Neural cell (in vitro differentiated cells): ENCODE data around the gene CRTC3.

Source experiments
- EP300 ChIP-seq: fragments of 450-650 bp; conservative IDR thresholded peaks from 2 replicates; pipeline ENCODE4 v1.6.1; 2014; ENCODE audit warnings: antibody characterized with exemption, mild to moderate bottlenecking, moderate library complexity; ENCODE audit not compliant: poor library complexity, severe bottlenecking
- EZH2 ChIP-seq: fragments of 200-600, 300-800 bp; shearing (Covaris generic), sonication (generic); IDR thresholded peaks from 2 replicates; pipeline ENCODE4 v1.6.1; 2014; ENCODE audit warnings: antibody characterized with exemption, low read length, borderline replicate concordance, mild to moderate bottlenecking; ENCODE audit not compliant: insufficient read depth, poor library complexity, severe bottlenecking
- MXI1 ChIP-seq: fragments of 450-650 bp; conservative IDR thresholded peaks from 2 replicates; pipeline ENCODE4 v1.6.1; 2014; ENCODE audit warnings: antibody characterized with exemption, mild to moderate bottlenecking; ENCODE audit not compliant: poor library complexity, severe bottlenecking
- POLR2AphosphoS5 ChIP-seq: IDR thresholded peaks from 2 replicates; pipeline ENCODE4 v1.6.1; 2012
- RAD21 ChIP-seq: fragments of 450-650 bp; conservative IDR thresholded peaks from 2 replicates; pipeline ENCODE4 v1.6.1; 2014; ENCODE audit warnings: antibody characterized with exemption, mild to moderate bottlenecking, moderate library complexity
- SMC3 ChIP-seq: fragments of 450-650 bp; conservative IDR thresholded peaks from 2 replicates; pipeline ENCODE4 v1.6.1; 2014; ENCODE audit warnings: antibody characterized with exemption, mild to moderate bottlenecking, moderate library complexity; ENCODE audit not compliant: poor library complexity
- TAF1 ChIP-seq: IDR thresholded peaks from 2 replicates; pipeline ENCODE4 v1.6.1; 2012; ENCODE audit warnings: low read depth
- TF ChIP-seq, protein P1 (sequence below): fragments of 450-650 bp; IDR thresholded peaks from 2 replicates; pipeline ENCODE4 v1.5.1; 2014; ENCODE audit warnings: antibody characterized with exemption, mild to moderate bottlenecking, moderate library complexity; ENCODE audit not compliant: poor library complexity, severe bottlenecking
- TF ChIP-seq, protein P2 (sequence below): IDR thresholded peaks from 2 replicates; pipeline ENCODE4 v1.6.1; 2012; ENCODE audit warnings: borderline replicate concordance

DNA sequence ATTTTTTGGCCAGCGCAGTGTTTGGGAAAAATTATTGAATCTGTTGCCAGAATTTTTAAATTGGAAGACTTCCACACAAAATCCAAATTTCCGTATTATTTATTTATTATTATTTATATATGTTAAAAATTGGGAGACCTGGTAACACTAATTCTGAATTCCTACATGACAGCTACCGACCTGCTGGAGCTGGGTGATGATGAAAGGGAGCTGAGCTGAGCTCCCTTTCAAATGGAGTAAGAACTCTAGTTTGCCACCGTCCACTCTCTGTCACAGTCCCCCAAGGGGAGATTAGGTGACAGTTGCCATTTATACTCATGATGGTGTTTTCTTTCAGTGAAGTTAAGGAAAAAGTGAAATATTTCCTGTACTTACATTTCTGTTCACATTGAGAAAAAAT is 1.4 kb downstream of the CRTC3 start:
- no peak for TF ChIP-seq SMC3
- no peak for TF ChIP-seq TAF1
- TF ChIP-seq POLR2AphosphoS5 = no peak
- no peak for TF ChIP-seq EZH2
- TF ChIP-seq, protein P1, sequence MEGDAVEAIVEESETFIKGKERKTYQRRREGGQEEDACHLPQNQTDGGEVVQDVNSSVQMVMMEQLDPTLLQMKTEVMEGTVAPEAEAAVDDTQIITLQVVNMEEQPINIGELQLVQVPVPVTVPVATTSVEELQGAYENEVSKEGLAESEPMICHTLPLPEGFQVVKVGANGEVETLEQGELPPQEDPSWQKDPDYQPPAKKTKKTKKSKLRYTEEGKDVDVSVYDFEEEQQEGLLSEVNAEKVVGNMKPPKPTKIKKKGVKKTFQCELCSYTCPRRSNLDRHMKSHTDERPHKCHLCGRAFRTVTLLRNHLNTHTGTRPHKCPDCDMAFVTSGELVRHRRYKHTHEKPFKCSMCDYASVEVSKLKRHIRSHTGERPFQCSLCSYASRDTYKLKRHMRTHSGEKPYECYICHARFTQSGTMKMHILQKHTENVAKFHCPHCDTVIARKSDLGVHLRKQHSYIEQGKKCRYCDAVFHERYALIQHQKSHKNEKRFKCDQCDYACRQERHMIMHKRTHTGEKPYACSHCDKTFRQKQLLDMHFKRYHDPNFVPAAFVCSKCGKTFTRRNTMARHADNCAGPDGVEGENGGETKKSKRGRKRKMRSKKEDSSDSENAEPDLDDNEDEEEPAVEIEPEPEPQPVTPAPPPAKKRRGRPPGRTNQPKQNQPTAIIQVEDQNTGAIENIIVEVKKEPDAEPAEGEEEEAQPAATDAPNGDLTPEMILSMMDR = no peak
- TF ChIP-seq, protein P2, sequence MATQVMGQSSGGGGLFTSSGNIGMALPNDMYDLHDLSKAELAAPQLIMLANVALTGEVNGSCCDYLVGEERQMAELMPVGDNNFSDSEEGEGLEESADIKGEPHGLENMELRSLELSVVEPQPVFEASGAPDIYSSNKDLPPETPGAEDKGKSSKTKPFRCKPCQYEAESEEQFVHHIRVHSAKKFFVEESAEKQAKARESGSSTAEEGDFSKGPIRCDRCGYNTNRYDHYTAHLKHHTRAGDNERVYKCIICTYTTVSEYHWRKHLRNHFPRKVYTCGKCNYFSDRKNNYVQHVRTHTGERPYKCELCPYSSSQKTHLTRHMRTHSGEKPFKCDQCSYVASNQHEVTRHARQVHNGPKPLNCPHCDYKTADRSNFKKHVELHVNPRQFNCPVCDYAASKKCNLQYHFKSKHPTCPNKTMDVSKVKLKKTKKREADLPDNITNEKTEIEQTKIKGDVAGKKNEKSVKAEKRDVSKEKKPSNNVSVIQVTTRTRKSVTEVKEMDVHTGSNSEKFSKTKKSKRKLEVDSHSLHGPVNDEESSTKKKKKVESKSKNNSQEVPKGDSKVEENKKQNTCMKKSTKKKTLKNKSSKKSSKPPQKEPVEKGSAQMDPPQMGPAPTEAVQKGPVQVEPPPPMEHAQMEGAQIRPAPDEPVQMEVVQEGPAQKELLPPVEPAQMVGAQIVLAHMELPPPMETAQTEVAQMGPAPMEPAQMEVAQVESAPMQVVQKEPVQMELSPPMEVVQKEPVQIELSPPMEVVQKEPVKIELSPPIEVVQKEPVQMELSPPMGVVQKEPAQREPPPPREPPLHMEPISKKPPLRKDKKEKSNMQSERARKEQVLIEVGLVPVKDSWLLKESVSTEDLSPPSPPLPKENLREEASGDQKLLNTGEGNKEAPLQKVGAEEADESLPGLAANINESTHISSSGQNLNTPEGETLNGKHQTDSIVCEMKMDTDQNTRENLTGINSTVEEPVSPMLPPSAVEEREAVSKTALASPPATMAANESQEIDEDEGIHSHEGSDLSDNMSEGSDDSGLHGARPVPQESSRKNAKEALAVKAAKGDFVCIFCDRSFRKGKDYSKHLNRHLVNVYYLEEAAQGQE = no peak
- TF ChIP-seq RAD21 = no peak
- no peak for TF ChIP-seq MXI1
- TF ChIP-seq EP300 = no peak
